T-helper 22 cell (primary cell): ENCODE measurements around the gene SLC1A2.
A peak's percentile ranks its signal among the peaks of the same experiment; 100 is the strongest.

Experiments
- DNase-seq: peaks from one replicate; pipeline ENCODE4 v3.0.0-alpha.2; 2020; ENCODE audit warnings: low read depth

SLC1A2 gene

GRCh38 chr11:35270342-35270741 lies 149.0 kb downstream of the SLC1A2 start:
- DNase-seq, result no peak

- DNase-seq, result no peak
Measured at GRCh38 chr11:35267504-35267903, 151.9 kb downstream of the SLC1A2 start.

GRCh38 chr11:35265755-35266454 lies 153.5 kb downstream of the SLC1A2 start:
- no peak for DNase-seq

- no peak for DNase-seq
Measured at GRCh38 chr11:35262735-35263134, 156.6 kb downstream of the SLC1A2 start.

- DNase-seq, result no peak
Measured at GRCh38 chr11:35262056-35262455, 157.3 kb downstream of the SLC1A2 start.

GRCh38 chr11:35261197-35261596 lies 158.2 kb downstream of the SLC1A2 start:
- no peak for DNase-seq

- DNase-seq, result no peak
Measured at GRCh38 chr11:35260342-35260985, 158.9 kb downstream of the SLC1A2 start.

GRCh38 chr11:35259529-35259928 lies 159.8 kb downstream of the SLC1A2 start:
- no peak for DNase-seq

GRCh38 chr11:35257281-35257680 lies 162.1 kb downstream of the SLC1A2 start:
- DNase-seq, result no peak

GRCh38 chr11:35256296-35256695 lies 163.1 kb downstream of the SLC1A2 start:
- no peak for DNase-seq

GRCh38 chr11:35255514-35255913 lies 163.8 kb downstream of the SLC1A2 start:
- DNase-seq, result no peak

GRCh38 chr11:35253237-35253636 lies 166.1 kb downstream of the SLC1A2 start:
- no peak for DNase-seq

GRCh38 chr11:35250621-35251020 lies 168.7 kb downstream of the SLC1A2 start:
- no peak for DNase-seq

GRCh38 chr11:35250192-35250591 lies 169.2 kb downstream of the SLC1A2 start:
- no peak for DNase-seq

GRCh38 chr11:35248558-35249323 lies 170.6 kb downstream of the SLC1A2 start:
- DNase-seq, result no peak

- DNase-seq, result peak; percentile 23
Measured at GRCh38 chr11:35247863-35248262, 171.5 kb downstream of the SLC1A2 start.

GRCh38 chr11:35247428-35247827 lies 171.9 kb downstream of the SLC1A2 start:
- DNase-seq, result peak; percentile 70

GRCh38 chr11:35246745-35247144 lies 172.6 kb downstream of the SLC1A2 start:
- no peak for DNase-seq

- DNase-seq, result no peak
Measured at GRCh38 chr11:35245786-35246185, 173.6 kb downstream of the SLC1A2 start.

- DNase-seq, result no peak
Measured at GRCh38 chr11:35245056-35245455, 174.3 kb downstream of the SLC1A2 start.

- no peak for DNase-seq
Measured at GRCh38 chr11:35243774-35244173, 175.6 kb downstream of the SLC1A2 start.

- no peak for DNase-seq
Measured at GRCh38 chr11:35242412-35243242, 176.7 kb downstream of the SLC1A2 start.
